Measurements from ENCODE around the gene PPWD1. TPM values are rescaled to one million over a fixed set of nuclear protein-coding genes. Genes with fewer than 3 reads are reported as not detected.

Gene PPWD1
- total and polyA plus RNA-seq, 2 of the 13 experiments (the other 11 are each of a cell fraction or from before 2014, with no cell fraction given) = 7.4 to 44.3 TPM

GRCh38 chr5:65562731-65563701 is at the start of gene PPWD1, which contains the start of gene CENPK (continued):
- TF ChIP-seq, protein P1, sequence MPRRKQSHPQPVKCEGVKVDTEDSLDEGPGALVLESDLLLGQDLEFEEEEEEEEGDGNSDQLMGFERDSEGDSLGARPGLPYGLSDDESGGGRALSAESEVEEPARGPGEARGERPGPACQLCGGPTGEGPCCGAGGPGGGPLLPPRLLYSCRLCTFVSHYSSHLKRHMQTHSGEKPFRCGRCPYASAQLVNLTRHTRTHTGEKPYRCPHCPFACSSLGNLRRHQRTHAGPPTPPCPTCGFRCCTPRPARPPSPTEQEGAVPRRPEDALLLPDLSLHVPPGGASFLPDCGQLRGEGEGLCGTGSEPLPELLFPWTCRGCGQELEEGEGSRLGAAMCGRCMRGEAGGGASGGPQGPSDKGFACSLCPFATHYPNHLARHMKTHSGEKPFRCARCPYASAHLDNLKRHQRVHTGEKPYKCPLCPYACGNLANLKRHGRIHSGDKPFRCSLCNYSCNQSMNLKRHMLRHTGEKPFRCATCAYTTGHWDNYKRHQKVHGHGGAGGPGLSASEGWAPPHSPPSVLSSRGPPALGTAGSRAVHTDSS (CRISPR knock-in tag; conservative IDR thresholded peaks at IDR 0.05) = no peak
- TF ChIP-seq ZNF713 (CRISPR knock-in tag; IDR thresholded peaks at IDR 0.05) = no peak
- TF ChIP-seq FOXM1 (CRISPR knock-in tag; IDR thresholded peaks at IDR 0.05) = no peak
- TF ChIP-seq HMG20A (CRISPR knock-in tag; IDR thresholded peaks at IDR 0.05; ENCODE audit: borderline replicate concordance) = no peak
- no peak for TF ChIP-seq ZNF780A (CRISPR knock-in tag; IDR thresholded peaks at IDR 0.05)
- no peak for TF ChIP-seq ZNF530 (CRISPR knock-in tag; IDR thresholded peaks at IDR 0.05; ENCODE audit: low read depth)
- no peak for TF ChIP-seq NFIB (CRISPR knock-in tag; IDR thresholded peaks at IDR 0.05; ENCODE audit: borderline replicate concordance)
- TF ChIP-seq CEBPB (IDR thresholded peaks at IDR 0.05; ENCODE audit: borderline replicate concordance, low read depth, low read length) = no peak
- TF ChIP-seq ZSCAN22 (CRISPR knock-in tag; IDR thresholded peaks at IDR 0.05) = no peak
- TF ChIP-seq NFRKB (IDR thresholded peaks at IDR 0.05) = peak; percentile 95
- peak; percentile 86 for TF ChIP-seq KDM2A (CRISPR knock-in tag; IDR thresholded peaks at IDR 0.05; ENCODE audit: borderline replicate concordance, low read depth)
- no peak for TF ChIP-seq TEAD2 (CRISPR knock-in tag; IDR thresholded peaks at IDR 0.05)
- peak; percentile 80 for TF ChIP-seq TBX2 (CRISPR knock-in tag; IDR thresholded peaks at IDR 0.05; ENCODE audit: borderline replicate concordance)
- no peak for TF ChIP-seq FOXO1 (CRISPR knock-in tag; IDR thresholded peaks at IDR 0.05)
- TF ChIP-seq PHF20 (CRISPR knock-in tag; IDR thresholded peaks at IDR 0.05) = peak; percentile 97
- 0 out of 2 replicates have a peak, but pooled peaks have one; percentile 51 for TF ChIP-seq ZNF784 (CRISPR knock-in tag; IDR thresholded peaks at IDR 0.05; ENCODE audit: borderline replicate concordance)
- peak; percentile 80 for TF ChIP-seq DR1 (CRISPR knock-in tag; IDR thresholded peaks at IDR 0.05)
- no peak for TF ChIP-seq RBAK (CRISPR knock-in tag; IDR thresholded peaks at IDR 0.05)
- TF ChIP-seq SATB2 (CRISPR knock-in tag; IDR thresholded peaks at IDR 0.05) = 0 out of 2 replicates have a peak, but pooled peaks have one; percentile 84
- no peak for TF ChIP-seq CENPX (CRISPR knock-in tag; IDR thresholded peaks at IDR 0.05)
- TF ChIP-seq, protein P2, sequence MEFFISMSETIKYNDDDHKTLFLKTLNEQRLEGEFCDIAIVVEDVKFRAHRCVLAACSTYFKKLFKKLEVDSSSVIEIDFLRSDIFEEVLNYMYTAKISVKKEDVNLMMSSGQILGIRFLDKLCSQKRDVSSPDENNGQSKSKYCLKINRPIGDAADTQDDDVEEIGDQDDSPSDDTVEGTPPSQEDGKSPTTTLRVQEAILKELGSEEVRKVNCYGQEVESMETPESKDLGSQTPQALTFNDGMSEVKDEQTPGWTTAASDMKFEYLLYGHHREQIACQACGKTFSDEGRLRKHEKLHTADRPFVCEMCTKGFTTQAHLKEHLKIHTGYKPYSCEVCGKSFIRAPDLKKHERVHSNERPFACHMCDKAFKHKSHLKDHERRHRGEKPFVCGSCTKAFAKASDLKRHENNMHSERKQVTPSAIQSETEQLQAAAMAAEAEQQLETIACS (CRISPR knock-in tag; IDR thresholded peaks at IDR 0.05) = no peak
- TF ChIP-seq HCFC1 (IDR thresholded peaks at IDR 0.05; ENCODE audit: low read depth, low read length) = peak; percentile 71
- no peak for TF ChIP-seq ZNF704 (CRISPR knock-in tag; IDR thresholded peaks at IDR 0.05; ENCODE audit: borderline replicate concordance)
- TF ChIP-seq ATRX (CRISPR knock-in tag; IDR thresholded peaks at IDR 0.05; ENCODE audit: borderline replicate concordance) = no peak
- no peak for TF ChIP-seq KDM3A (CRISPR knock-in tag; IDR thresholded peaks at IDR 0.05; ENCODE audit: low read depth)
- no peak for TF ChIP-seq KLF6 (CRISPR knock-in tag; IDR thresholded peaks at IDR 0.05)
- 0 out of 2 replicates have a peak, but pooled peaks have one; percentile 26 for TF ChIP-seq STAT5B (CRISPR knock-in tag; IDR thresholded peaks at IDR 0.05)

Data from HepG2 (cell line).